HG02759 (cell line): ENCODE data around the gene OTUD7B.
"Not testable (repeated sequence)": the region's sequence is repeated elsewhere in the genome, so short reads cannot be mapped to it uniquely, and the experiment has no call there.

Experiments used
- ATAC-seq: cut with Tn5 transposase; IDR thresholded peaks from one replicate; pipeline ENCODE4 v1.9.1; 2021; ENCODE audit warnings: mild to moderate bottlenecking, moderate library complexity; ENCODE audit not compliant: unreplicated experiment

Gene OTUD7B

DNA sequence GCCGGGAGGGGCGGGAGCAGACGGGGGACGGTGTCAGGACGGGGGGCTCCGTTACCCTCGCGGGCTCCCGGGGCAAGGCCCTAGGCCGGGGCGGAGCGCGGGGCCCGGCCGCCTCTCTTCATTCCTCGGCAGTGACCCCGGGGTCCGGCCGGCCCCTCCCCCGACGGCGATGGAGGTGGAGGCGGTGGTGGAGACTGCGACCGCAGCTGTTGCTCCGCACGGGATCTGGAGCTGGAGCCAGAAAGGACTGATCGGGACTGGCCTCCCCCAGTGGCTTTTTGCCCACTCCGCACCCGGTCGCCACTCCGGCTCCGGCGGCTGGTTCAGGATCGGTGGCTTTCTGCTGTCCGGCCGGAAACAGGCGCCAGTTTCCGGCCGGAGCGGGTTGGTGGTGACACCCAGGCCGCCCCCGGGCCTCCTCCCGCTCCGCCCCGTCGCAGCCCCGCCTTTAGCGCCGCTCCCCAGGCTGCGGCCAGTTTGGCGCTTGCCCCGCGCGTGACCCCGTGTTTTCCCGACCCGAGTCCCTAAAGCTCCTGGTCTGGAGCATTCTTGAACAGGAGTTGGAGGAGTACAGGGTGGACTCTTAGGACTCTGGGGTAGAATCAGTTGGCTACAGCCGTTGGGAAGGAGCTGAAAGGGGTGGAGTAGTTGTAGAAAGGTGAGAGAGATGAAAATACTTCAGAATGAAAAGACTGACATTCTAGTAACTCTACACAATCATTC is at the start of gene OTUD7B:
TSS of gene OTUD7B (minus strand) at position 334 of the 723 bp plus-strand sequence. CDS start 33,216 bp downstream, outside the sequence.
- ATAC-seq, result peak; percentile 92

DNA sequence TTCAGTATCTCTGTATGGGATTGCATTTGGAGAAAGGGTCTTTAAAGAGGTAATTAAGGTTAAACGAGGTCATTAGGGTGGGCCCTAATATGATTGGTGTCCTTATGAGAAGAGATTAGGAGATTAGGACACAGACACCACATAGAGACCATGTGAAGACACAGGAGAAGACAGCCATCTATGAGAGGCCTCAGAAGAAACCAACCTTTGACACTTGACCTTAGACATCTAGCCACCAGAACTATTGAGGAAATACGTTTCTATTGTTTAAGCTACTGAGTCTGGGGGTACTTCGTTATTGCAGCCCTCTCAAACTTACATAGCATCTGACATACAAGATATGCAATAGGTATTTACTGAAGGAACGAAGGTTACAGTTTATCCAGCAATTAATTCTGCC is 49.7 kb upstream of the OTUD7B start:
- no peak for ATAC-seq

DNA sequence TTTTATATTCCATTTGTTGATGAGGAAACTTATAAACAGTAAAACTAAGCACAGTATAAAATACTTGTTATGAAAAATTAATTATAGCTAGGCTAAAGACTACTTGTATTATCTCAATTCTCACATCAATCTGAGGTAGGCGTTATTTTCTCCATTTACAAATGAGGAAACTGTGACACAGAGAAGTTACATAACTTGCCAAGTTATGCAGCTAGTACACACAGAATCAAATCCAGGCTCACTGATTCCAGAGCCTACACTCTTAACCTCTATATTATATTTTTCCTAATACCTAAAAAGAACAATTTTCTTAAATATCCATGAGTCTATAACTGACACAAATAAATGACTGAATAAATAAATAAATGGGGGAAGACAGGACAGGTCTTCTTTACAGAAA is 45.9 kb upstream of the OTUD7B start:
- ATAC-seq, result no peak

DNA sequence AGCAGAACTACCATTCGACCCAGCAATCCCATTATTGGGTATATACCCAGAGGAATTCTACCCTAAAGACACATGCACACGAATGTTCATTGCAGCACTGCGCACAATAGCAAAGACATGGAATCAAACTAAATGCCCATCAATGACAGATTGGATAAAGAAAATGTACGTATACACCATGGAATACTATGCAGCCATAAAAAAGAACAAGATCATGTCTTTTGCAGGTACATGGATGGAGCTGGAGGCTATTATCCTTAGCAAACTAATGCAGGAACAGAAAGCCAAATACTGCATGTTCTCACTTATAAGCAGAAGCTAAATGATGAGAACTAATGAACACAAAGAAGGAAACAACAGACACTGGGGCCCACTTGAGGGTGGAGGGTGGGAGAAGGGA is 45.0 kb upstream of the OTUD7B start:
- not testable (repeated sequence) for ATAC-seq

DNA sequence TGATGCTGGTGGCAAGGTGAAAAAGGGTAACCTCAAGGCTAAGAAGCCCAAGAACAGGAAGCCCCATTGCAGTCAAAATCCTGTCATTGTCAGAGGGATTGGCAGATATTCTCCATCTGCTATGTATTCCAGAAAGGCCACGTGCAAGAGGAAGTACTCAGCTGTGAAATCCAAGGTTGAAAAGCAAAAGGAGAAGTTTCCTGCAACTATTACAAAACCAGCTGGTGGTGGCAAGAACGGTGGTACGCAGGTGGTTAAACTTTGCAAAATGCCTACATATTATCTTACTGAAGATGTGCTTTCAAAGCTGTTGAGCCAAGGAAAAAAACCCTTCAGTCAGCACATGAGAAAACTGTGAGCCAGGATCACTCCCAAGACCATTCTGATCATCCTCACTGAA is 43.4 kb upstream of the OTUD7B start:
- ATAC-seq, result no peak

DNA sequence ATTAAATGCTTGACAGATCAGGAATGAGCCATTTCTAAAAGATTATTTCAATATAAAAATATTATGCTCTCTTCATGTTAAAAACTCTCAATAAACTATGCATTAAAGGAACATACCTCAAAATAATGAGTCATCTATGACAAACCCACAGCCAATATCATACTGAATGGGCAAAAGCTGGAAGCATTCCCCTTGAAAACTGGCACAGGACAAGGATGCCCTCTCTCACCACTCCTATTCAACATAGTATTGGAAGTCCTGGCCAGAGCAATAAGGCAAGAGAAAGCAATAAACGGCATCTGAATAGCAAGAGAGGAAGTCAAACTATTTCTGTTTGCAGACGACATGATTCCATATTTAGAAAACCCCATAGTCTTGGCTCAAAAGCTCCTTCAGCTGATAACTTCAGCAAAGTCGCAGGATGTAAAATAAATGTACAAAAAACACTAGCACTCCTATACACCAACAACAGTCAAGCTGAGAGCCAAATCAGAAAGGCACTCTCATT is 41.4 kb upstream of the OTUD7B start:
- ATAC-seq, result not testable (repeated sequence)

DNA sequence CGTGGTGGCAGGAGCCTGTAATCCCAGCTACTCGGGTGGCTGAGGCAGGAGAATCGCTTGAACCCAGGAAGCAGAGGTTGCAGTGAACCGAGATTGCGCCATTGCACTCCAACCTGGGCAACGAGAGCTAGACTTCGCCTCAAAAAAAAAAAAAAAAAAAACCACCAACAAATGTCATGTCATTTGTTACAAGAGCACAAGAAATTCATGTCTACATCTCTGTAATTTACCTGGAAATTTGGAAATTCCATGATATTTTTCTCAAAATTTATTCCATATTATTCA is 40.5 kb upstream of the OTUD7B start:
- no peak for ATAC-seq

DNA sequence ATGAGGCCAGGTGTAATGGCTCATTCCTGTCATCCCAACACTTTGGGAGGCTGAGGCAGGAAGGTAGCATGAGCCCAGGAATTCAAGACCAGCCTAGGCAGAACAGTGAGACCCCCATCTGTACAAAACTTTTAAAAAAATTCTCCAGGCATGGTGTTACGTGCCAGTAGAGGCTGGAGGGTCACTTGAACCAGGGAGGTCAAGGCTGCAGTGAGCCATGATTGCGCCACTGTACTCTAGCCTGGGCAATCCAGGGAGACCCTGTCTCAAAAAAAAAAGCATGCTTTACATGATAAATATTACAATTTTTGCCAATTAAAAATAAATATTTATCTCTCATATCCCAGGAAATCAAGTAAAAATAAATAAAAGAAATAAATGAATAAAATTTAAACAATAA is 39.4 kb upstream of the OTUD7B start:
- no peak for ATAC-seq

DNA sequence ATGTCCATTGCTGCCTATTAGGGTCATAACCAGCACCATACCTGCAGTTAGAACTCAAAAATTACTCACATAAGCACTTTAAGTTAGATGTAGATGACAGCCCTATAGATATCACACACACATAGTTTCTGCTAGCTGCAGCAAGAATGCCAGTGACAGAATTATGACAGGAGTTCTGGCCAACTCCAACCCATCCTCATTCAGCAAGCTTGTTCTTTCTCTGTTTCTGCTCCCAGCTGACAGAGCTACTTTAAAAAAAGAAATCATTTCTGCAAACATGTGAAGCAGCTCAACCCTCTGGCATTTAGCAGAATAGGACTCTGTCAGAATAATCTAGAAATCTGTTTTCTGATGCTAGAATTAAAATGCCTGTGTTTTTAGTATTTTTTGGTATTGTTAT is 23.8 kb upstream of the OTUD7B start:
- no peak for ATAC-seq

DNA sequence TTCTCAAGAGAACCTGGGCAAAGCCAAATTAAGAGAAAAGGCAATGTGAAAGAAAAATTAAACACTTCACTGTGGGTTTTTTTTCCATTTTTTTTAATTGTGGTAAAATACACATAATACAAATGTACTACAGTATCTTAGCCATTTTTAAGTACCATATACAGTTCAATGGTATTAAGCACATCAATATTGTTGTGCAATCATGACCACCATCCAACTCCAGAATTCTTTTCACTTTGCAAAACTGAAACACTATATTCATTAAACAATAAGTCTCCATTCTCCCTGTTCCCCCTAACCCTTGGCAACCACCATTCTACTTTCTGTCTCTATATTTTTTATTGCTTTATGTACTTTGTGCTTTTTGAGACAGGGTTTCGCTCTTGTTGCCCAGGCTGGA is 17.8 kb upstream of the OTUD7B start:
- no peak for ATAC-seq

DNA sequence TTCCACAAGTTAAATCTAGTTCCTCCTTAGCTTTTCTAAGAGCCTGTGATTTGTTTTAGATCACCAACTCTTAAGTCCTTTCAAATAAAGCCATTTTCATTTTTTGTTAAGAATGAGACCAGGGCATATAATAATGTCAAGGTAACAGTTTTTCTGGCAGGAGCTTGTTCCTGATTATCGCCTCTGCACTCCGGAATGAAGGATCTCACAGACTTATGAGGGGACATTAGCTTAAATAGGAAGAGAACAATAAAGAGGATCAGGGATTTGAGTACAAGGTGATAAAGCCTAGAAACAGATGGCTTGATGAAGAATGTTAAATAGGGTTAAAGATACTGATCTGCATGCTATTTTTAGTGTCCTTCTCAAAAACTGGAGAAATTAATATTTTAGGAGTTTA is 13.6 kb upstream of the OTUD7B start:
- no peak for ATAC-seq

DNA sequence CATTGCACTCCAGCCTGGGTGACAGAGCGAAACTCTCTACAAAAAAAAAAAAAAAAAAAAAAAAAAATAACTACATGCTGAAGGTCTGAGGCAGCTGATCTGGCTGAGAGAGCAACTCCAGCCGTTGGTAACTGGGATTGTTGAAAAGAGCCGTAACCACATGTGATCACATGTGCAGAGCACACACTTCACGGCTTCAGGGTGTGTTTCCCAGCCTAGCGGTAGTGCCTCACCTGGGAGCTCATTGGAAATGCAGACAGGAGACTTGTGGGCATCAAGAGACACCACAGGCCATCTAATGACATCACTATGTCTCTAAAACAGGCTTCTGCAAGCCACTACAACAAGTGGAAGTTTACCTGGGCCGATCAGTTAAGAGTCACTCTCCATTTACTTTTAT is 11.8 kb upstream of the OTUD7B start:
- no peak for ATAC-seq

DNA sequence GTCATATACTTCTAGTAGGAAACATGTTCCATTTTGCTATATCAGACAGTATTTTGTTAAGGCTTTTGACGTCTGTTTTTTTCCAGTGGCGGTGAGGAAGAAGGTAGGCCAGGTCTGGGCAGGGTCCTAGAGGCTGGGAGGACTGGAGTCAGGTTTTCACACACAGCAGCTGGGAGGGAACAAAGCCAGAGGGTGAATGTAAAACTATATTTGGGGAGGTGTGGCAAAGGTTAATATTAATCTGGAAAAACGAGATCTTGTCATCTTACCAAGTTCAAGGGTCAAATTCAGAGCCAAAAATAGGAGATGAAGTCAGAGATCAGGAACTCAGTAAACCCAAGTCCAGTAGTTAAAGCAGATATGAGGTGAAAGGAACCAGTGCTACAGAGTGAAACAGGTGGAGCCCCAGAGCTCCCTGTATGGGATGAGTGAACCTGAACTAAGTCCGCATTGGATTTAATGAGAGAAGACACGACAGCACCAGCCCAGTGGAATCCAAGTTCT is 10.7 kb upstream of the OTUD7B start:
- ATAC-seq, result no peak

DNA sequence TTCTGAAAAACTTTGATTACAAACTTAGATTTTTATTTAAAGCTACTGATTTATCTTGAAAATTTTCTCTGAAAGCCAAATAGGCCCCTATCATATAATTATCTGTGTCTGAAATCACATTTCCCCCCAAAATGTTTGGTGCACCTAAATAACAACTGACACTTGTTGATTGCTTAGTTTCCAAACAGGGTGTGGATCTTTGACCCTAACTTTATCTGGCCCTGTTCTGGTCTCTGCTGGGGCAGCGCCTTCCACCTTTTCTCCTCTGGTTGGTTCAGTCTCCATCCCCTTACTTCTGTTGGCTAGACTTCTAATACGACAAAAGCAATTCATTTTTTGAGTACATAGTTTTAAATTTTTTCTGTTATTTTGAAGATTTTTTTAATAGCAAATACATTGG is 10.2 kb upstream of the OTUD7B start:
- no peak for ATAC-seq

DNA sequence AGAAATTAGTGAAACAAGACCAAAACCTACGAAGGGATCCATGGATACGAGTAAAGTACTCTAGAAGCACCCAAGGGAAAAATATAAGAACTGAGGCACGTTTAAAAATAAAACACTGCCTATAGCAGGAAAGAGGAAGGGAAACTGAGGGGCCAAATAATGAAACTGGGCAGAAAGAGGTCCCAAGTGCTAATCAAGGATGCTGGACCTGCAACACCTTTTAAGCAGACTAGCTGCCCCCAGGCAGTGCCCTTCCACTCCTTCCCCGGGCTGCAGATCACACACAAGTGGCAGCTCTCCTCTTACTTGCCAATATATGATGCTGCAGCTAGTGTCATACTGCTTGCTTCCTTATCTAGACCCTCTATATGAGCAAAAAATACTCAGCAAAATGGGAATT is 7.6 kb upstream of the OTUD7B start:
- no peak for ATAC-seq

DNA sequence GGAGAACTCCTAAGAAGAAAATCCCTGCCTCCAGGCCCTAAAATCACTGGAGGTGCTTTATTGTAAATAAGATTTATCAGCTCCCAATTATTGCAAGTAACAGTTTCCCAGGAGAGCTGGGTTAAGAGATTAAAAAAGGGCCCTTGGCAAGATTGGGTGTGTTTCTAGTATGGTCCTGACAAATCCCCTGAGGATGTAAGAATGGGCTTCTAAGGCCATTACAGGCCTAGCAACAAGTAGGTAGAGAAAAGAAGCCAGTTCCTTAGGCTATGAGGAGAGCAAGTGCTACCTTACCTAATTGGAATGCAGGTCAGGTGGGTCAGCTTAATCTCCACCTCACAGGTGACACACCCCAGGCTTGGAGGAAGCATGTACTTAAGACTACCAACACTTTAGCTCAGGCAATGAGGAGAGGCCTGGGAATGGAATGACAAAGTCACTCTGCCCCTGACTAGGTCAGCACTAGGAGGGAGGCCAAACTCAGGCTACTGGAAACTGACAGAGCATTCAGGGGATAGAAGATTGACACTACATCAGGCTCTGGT is 6.8 kb upstream of the OTUD7B start:
- no peak for ATAC-seq

DNA sequence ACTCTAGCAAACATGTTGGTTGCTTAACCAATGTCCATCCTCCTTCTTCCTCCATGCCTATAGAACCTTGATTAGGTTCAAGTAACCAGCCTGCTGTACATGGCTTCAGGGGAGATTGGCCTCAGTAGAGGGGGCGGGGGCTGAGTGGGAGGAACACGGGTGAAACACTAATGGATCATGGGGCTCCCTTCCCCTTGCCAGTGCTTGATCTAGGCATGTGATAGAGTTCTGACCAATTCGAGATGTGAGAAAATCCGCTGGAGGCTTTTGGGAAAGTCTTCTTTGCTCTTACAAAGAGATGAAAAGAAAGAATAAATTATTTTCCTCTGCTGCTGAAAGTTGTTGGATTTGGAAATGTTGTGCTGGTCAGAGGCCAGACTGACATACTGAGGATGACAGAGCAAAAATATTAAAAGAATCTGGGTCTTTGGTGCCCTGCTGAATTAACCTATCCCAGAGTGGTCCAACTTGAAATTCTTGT is 5.2 kb upstream of the OTUD7B start:
- ATAC-seq, result no peak

DNA sequence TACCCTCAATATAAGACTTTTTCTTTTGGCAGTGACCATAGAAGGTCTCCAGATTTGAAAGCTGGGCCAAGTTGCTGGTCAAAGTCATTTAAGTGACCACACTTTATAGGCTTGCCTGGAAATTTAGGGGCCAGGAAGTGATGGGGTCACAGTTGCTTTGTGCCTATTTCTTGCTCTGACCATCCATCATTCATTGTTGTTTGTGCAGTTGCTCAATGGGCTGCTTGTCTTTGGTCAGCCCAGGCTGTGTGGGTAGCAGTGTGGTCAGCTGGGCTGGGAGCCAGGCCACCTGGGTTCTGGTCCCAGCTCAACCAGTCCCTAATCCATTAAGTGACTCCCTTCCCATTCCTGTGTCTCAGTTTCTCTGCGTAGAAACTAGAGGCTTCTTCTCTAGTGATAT is 2.1 kb upstream of the OTUD7B start:
- no peak for ATAC-seq

DNA sequence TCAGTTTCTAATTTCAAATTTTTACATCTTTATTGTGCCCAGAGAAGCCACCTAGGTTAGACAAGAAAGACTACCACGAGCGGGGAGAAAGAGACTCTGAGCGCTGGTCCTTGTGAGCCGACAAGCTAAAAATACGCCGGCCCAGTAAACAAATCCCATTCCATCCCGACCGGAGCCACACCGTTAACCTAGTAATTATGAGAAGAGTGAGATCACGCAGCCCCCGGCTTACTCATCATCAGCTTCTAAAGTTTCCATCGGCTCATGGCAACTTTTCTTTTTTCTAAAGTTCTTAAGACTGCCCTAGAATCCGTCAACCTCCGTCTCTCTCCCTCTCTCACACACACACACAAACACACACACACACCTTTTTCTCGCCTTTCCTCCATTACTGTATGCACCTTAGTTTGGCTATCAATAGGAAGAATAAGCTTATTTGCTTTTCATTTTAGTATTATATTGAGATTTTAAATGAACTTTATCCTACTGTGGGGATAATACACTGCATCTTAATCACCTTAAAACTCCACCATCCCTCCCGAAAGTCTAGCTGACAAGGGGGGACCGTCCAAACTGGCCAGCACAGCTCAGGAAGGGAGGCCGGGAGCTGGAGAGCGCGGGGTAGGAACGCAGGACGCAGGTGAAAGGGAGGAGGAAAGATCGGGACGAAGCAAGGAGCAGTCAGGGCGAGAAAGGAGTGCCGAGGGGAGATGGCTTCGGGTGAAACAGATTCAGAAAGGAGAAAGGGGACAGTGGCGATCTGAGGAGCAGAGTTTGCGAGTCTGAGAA is 728 bp downstream of the OTUD7B start:
- no peak for ATAC-seq

DNA sequence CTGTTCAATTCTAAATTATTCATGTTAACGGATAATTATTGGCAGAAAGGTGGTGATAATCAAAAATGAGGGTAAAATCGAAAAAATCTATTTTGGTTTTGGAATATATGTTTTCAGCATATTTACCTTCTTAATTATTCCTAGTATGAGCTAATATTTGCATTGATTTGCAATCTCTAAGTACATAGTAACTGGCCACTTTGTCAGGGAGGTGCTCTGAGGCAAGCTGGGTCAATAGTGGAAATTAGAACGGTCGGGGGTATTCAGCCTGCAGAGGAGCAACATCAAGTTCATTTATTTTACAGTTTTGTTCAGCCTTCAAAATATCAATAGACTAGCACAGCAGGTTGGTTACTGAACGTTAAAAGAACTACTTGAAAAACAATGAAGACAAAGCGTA is 1.8 kb downstream of the OTUD7B start:
- ATAC-seq, result no peak

DNA sequence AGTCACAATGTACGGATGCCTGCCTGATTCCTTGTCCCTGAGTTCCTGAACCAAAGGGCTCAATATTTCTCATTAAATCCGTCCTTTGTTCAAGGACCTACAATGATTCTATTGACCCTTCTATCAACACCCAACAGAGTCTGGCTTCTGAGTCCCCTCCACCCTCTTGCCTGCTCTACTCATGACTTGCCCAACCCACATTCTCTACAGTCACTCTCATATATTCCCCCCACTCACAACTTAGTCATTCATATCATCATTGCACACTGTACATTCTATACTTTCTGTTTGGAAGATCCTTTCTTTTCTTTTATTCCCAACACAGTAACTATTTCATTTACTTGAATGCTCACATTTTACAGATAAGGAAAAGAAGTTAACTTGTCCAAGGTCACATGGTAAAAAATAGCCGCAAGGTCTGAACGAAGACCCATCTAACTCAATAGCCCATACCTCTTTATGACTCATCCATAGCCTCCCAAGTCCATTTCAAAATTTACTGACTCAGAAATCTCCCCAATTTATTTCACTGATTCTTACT is 3.6 kb downstream of the OTUD7B start:
- no peak for ATAC-seq

DNA sequence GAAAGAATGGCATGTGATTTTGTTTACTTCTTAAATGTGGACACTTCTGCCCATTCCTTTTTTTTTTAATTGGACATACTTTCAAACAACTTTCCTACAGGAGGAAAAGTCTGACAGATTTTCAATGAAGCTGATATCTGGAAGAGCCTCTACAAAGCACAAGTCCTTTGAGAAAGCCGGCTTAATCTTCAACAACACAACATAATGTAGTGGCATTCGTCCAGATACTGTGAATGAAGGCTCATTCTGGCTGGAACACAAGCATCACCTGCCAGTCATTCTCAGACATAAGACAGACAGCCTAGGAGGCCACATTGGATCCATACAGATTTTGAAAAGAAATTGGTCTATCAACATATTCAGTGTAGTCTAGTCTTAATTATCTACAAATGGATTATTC is 4.9 kb downstream of the OTUD7B start:
- no peak for ATAC-seq
